OCI-LY1 (cell line): Measurements from ENCODE around the gene C4orf51.

Experiments used
- EZH2 ChIP-seq: fragments of 200-600 bp; sonication (generic), shearing (Covaris generic); IDR thresholded peaks from 2 replicates; pipeline ENCODE4 v1.8.0; 2017; ENCODE audit warnings: borderline replicate concordance, mixed run types, mild to moderate bottlenecking, antibody characterized with exemption, low read length, moderate library complexity, mixed read lengths
- TF ChIP-seq, protein P1 (sequence below): fragments of 200-600 bp; sonication (generic), shearing (Covaris generic); IDR thresholded peaks from 2 replicates; pipeline ENCODE4 v1.5.1; 2017; ENCODE audit warnings: mild to moderate bottlenecking, antibody characterized with exemption, low read length, moderate library complexity, mixed read lengths

GRCh38 chr4:145770124-145770523, 90.2 kb downstream of the C4orf51 start:
- TF ChIP-seq, protein P1, sequence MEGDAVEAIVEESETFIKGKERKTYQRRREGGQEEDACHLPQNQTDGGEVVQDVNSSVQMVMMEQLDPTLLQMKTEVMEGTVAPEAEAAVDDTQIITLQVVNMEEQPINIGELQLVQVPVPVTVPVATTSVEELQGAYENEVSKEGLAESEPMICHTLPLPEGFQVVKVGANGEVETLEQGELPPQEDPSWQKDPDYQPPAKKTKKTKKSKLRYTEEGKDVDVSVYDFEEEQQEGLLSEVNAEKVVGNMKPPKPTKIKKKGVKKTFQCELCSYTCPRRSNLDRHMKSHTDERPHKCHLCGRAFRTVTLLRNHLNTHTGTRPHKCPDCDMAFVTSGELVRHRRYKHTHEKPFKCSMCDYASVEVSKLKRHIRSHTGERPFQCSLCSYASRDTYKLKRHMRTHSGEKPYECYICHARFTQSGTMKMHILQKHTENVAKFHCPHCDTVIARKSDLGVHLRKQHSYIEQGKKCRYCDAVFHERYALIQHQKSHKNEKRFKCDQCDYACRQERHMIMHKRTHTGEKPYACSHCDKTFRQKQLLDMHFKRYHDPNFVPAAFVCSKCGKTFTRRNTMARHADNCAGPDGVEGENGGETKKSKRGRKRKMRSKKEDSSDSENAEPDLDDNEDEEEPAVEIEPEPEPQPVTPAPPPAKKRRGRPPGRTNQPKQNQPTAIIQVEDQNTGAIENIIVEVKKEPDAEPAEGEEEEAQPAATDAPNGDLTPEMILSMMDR: no peak
- TF ChIP-seq EZH2: no peak
